Peyer's patch (tissue), 4 donors: ENCODE measurements around the gene NXT1.

ENCODE experiments used
- CTCF ChIP-seq, 6 experiments: fragments of 450-650 bp in 4 of 6; fragments of 200-600 bp in 2 of 6; sonication (generic) in 1 of 6; IDR thresholded peaks; one replicate each; pipeline ENCODE4 v1.5.1; 2017 to 2019; ENCODE audit warnings: antibody characterized with exemption in 6 of 6, mild to moderate bottlenecking in 3 of 6, moderate library complexity in 1 of 6
- POLR2A ChIP-seq, 2 donors: fragments of 450-650 bp; IDR thresholded peaks; one replicate each; pipeline ENCODE4 v1.5.1; 2017; ENCODE audit warnings: antibody characterized with exemption in 2 of 2, mild to moderate bottlenecking in 2 of 2, moderate library complexity in 2 of 2

GRCh38 chr20:23346002-23346401 is 4.6 kb upstream of the NXT1 start:
- no peak for TF ChIP-seq CTCF (IDR thresholded peaks at IDR 0.05)
- no peak for TF ChIP-seq POLR2A (IDR thresholded peaks at IDR 0.05)
